ENCODE measurements around the gene DRC1. TPM values are rescaled to one million over a fixed set of nuclear protein-coding genes. Genes with fewer than 3 reads are reported as not detected.

The DRC1 gene
- total RNA-seq, 2 donors from 2014 or later = 0.33 to 0.48 TPM

DNA sequence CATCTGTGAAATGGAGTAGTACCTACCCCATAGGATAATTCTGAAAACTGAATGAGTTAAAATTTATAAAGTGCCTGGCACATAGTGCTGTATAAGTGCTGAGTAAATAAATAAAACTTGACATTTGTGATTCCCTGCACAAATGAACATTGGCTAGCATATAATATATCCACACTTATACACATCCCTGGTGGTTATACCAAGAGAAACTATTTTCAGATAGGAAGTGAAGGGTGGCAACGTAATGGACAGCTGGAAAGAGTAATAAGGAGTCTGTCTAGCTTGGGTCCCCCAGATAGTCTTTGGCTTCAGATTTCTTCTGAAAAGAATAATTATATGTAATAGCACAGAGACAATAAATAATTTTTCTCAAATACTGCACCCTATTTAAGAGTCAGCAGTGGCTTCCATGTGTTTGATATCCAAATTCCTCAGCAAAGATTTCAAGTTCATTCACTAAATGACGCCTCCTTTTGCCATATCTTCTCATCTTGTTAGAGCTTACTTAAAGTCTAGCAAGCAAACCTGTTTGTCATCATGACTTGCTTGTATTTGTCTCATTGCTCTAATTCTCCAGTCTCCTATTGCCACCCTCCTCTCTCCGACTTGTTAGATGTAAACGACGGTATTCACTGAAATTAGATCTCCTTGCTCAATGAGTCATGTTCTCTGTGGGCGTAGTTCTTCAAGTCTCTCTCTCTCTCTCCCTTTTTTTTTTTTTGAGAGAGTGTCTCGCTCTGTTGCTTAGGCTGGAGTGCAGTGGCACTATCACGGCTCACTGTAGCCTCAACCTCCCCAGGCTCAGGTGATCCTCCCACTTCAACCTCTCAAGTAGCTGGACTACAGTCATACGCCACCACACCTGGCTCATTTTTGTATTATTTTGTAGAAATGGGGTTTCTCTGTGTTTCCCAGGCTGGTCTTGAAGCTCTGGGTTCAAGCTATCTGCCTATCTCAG, 46.4 kb upstream of the DRC1 start:
- DNase-seq = no peak
- Mint-ChIP-seq H3K27me3 (ENCODE audit: insufficient read depth) (no peaks in the 10 kb centered on the region), H3K9me3 (peaks cover 3% of the 10 kb centered on the region), H3K36me3 (ENCODE audit: low read depth) (peaks cover 24% of the 10 kb centered on the region), H3K4me1 (peaks cover 45% of the 10 kb centered on the region), H3K4me3 (no peak overlapping the region), H3K27ac (peak overlapping the region; percentile 9)
- Histone ChIP-seq H3K4me1 (ENCODE audit: control insufficient read depth, insufficient read depth, low read length) (peaks cover 11% of the 10 kb centered on the region), H3K36me3 (ENCODE audit: control insufficient read depth, insufficient read depth, low read length) (peaks cover 29% of the 10 kb centered on the region), H3K9me3 (ENCODE audit: control insufficient read depth, low read length) (no peaks in the 10 kb centered on the region), H3K27me3 (ENCODE audit: control insufficient read depth, insufficient read depth, low read length, poor library complexity, severe bottlenecking) (no peaks in the 10 kb centered on the region), H3K27ac (ENCODE audit: low read depth, low read length) (no peak overlapping the region), H3K4me3 (ENCODE audit: low read length) (peak overlapping the region; percentile 0), H3K9ac (ENCODE audit: extremely low read depth, low read length, poor library complexity, severe bottlenecking) (no peak overlapping the region)
- 44 to 65% methylated on average over 4 to 9 of the region's 9 CpGs for WGBS, 2 experiments (ENCODE audit: insufficient coverage in 1 of 2, insufficient read length in 1 of 2)
- TF ChIP-seq, protein P1, sequence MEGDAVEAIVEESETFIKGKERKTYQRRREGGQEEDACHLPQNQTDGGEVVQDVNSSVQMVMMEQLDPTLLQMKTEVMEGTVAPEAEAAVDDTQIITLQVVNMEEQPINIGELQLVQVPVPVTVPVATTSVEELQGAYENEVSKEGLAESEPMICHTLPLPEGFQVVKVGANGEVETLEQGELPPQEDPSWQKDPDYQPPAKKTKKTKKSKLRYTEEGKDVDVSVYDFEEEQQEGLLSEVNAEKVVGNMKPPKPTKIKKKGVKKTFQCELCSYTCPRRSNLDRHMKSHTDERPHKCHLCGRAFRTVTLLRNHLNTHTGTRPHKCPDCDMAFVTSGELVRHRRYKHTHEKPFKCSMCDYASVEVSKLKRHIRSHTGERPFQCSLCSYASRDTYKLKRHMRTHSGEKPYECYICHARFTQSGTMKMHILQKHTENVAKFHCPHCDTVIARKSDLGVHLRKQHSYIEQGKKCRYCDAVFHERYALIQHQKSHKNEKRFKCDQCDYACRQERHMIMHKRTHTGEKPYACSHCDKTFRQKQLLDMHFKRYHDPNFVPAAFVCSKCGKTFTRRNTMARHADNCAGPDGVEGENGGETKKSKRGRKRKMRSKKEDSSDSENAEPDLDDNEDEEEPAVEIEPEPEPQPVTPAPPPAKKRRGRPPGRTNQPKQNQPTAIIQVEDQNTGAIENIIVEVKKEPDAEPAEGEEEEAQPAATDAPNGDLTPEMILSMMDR (conservative IDR thresholded peaks at IDR 0.05) = no peak

- 75 to 98% methylated on average over 1 to 2 of the region's 2 CpGs for WGBS, 2 experiments (ENCODE audit: insufficient coverage in 1 of 2, insufficient read length in 1 of 2)
- no peak overlapping the region for H3K27ac ChIP-seq (ENCODE audit: low read depth, low read length)
- no peak overlapping the region for H3K9ac ChIP-seq (ENCODE audit: extremely low read depth, low read length, poor library complexity, severe bottlenecking)
Observed at GRCh38 chr2:26356111-26356510, 45.6 kb upstream of the DRC1 start.

GRCh38 chr2:26356771-26357170, 44.9 kb upstream of the DRC1 start:
- TF ChIP-seq, protein P1 (conservative IDR thresholded peaks at IDR 0.05) = no peak
- H3K4me3 ChIP-seq (ENCODE audit: low read length) = no peak overlapping the region
- Mint-ChIP-seq H3K4me1 (peaks cover 46% of the 10 kb centered on the region), H3K9me3 (peaks cover 3% of the 10 kb centered on the region), H3K36me3 (ENCODE audit: low read depth) (peaks cover 25% of the 10 kb centered on the region), H3K4me3 (no peak overlapping the region), H3K27me3 (ENCODE audit: insufficient read depth) (no peaks in the 10 kb centered on the region), H3K27ac (peak overlapping the region; percentile 4)
- WGBS, 2 experiments (ENCODE audit: insufficient coverage in 1 of 2, insufficient read length in 1 of 2) = 100% methylated on average over 2 of the region's 2 CpGs; no CpG with 5 or more reads in 1 of the 2 experiments
- H3K27me3 ChIP-seq (ENCODE audit: control insufficient read depth, insufficient read depth, low read length, poor library complexity, severe bottlenecking) = no peaks in the 10 kb centered on the region
- no peak overlapping the region for H3K9ac ChIP-seq (ENCODE audit: extremely low read depth, low read length, poor library complexity, severe bottlenecking)
- no peaks in the 10 kb centered on the region for H3K9me3 ChIP-seq (ENCODE audit: control insufficient read depth, low read length)
- H3K27ac ChIP-seq (ENCODE audit: low read depth, low read length) = no peak overlapping the region
- H3K36me3 ChIP-seq (ENCODE audit: control insufficient read depth, insufficient read depth, low read length) = peaks cover 26% of the 10 kb centered on the region
- no peak for DNase-seq
- peaks cover 11% of the 10 kb centered on the region for H3K4me1 ChIP-seq (ENCODE audit: control insufficient read depth, insufficient read depth, low read length)

More at GRCh38 chr2:26356111-26356510, 45.6 kb upstream of the DRC1 start:
- peaks cover 24% of the 10 kb centered on the region for H3K36me3 Mint-ChIP-seq (ENCODE audit: low read depth)
- H3K4me3 ChIP-seq (ENCODE audit: low read length) = no peak overlapping the region
- no peak overlapping the region for H3K27ac Mint-ChIP-seq
- H3K36me3 ChIP-seq (ENCODE audit: control insufficient read depth, insufficient read depth, low read length) = peaks cover 29% of the 10 kb centered on the region
- H3K4me1 ChIP-seq (ENCODE audit: control insufficient read depth, insufficient read depth, low read length) = peaks cover 11% of the 10 kb centered on the region
- no peaks in the 10 kb centered on the region for H3K27me3 ChIP-seq (ENCODE audit: control insufficient read depth, insufficient read depth, low read length, poor library complexity, severe bottlenecking)
- H3K4me3 Mint-ChIP-seq = no peak overlapping the region
- no peak for DNase-seq
- no peaks in the 10 kb centered on the region for H3K9me3 ChIP-seq (ENCODE audit: control insufficient read depth, low read length)
- no peaks in the 10 kb centered on the region for H3K27me3 Mint-ChIP-seq (ENCODE audit: insufficient read depth)
- H3K4me1 Mint-ChIP-seq = peaks cover 46% of the 10 kb centered on the region
- H3K9me3 Mint-ChIP-seq = peaks cover 3% of the 10 kb centered on the region
- TF ChIP-seq, protein P1 (conservative IDR thresholded peaks at IDR 0.05) = no peak

All from endodermal cell (in vitro differentiated cells).